GM18502 (cell line): ENCODE measurements around the gene HTR4.

Experiments used
- ATAC-seq: cut with Tn5 transposase; IDR thresholded peaks from one replicate; pipeline ENCODE4 v1.9.1; 2021; ENCODE audit warnings: mild to moderate bottlenecking; ENCODE audit not compliant: unreplicated experiment, poor library complexity

Gene HTR4

GRCh38 chr5:148665431-148665830 lies 11.1 kb upstream of the HTR4 start:
- no peak for ATAC-seq

DNA sequence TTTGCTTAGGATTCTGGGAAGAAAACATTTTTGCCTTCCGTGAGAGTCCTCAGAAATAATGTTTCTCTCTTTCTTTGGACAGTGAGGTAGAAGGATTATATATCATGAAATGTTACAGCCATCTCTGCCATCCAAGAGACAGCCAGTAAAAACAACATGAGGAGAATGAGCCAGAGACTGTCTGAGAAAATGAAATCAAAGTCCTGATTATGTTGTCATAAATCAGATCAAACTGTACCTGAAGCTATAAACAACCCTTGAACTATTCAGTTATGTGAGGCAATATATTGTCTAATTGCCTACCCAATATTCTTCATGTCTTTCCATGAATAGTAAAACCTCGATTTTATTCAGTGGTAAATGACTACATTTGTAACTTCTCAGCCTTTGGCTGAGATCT lies 9.2 kb upstream of the HTR4 start:
- ATAC-seq, result no peak

GRCh38 chr5:148660346-148660660 lies 6.0 kb upstream of the HTR4 start:
- ATAC-seq, result no peak

DNA sequence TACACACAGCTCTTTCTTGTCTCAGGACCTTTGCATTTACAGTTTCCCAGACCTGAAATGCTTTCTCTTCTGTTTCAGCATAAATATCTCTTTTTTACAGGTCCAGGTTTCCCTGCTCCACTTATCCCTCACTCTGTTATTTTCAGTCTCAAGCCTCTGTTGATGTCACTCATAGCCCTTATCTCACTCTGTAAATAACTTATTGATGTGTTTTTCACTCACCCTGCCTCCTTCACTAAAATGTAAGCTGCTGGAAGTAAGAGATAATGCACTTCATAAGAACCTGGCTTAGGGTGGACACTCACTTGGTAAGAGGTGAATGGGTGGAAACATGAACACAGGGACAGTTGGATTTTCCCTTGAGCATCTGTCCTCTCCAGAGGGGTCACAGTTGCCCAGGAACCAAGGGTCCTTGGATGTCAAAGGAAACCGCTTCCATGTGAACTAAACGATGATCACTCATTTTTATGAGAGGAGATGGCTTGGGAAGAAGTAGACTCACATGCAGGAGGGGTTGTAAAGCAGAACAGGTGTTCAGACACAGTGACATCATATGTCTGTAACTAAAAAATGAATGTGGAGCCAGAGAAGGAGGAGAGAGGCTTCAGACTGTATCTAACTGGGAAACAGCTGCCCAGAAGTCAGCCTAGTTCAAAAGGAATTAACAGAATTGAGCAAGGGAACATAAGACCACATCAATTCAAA lies 5.5 kb upstream of the HTR4 start:
- ATAC-seq, result no peak

DNA sequence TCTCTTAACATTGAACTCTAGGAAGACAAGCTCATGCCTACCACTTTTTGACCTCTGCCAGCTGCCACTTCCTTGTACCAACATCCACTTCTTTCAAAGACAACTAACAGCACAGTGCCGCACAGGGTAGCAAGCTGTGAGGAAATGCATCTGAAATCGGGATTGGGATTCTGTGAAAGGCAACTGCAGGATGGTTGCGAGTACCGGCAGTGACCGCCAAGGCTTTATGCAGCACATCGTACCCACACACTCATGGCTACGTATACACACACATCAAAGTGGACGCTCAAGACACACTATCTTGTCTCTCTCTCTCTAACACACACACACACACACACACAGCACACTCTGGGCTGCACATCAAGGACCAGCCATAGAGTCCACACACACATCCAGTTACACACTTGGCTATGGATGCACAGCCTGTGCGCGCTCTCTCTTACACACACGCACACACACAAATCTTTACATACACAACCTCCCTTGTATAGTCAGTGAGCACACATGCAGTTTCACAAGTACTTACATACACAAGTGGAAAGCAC lies 964 bp downstream of the HTR4 start:
- no peak for ATAC-seq

- no peak for ATAC-seq
Observed at GRCh38 chr5:148651528-148651927, 2.8 kb downstream of the HTR4 start.

GRCh38 chr5:148645527-148645926 lies 8.8 kb downstream of the HTR4 start:
- ATAC-seq, result no peak

GRCh38 chr5:148641735-148642134 lies 12.6 kb downstream of the HTR4 start:
- no peak for ATAC-seq

GRCh38 chr5:148640471-148640870 lies 13.9 kb downstream of the HTR4 start:
- no peak for ATAC-seq

GRCh38 chr5:148639081-148639480 lies 15.2 kb downstream of the HTR4 start:
- ATAC-seq, result no peak

GRCh38 chr5:148636353-148636752 lies 18.0 kb downstream of the HTR4 start:
- ATAC-seq, result no peak

- no peak for ATAC-seq
Observed at GRCh38 chr5:148635321-148636083, 18.8 kb downstream of the HTR4 start.

GRCh38 chr5:148633067-148633377 lies 21.3 kb downstream of the HTR4 start:
- no peak for ATAC-seq

DNA sequence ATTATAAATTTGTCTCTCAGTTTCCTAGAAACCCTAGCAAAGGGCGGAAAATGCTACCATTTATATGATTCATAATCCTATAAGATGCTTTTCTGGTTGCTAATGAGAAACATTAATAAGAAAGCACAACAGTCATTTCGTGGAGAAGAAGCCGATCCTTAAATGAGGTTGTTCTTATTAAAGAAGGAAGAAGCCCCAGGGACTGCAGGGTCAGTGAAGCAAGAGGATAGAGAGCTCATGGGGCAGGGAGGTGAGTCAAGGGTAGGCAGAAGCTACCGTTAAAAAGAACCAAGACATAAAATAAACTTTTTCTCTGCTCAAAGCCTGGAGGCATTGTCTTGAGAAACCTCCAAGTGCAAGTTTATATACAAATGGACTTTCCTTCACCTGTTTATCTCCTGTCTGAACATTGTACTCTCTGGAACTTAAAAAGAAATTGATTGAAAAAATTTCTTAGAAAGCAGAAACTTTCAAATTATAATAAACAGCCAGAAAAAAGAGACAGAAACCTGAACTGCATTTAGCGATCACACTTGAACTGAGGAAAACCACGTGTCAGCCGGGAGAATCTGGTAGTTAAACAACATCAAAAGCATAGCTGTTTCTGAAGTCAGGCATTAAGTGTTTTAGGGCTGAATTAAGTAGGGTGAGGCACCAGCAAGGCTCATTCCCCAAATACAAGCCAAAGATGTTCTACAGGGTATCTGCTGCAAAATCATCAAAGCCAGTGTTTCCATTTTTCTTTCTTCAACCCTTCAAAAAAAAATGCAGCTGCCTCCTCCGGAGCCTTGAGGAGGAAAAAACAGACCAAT lies 21.9 kb downstream of the HTR4 start:
- no peak for ATAC-seq

DNA sequence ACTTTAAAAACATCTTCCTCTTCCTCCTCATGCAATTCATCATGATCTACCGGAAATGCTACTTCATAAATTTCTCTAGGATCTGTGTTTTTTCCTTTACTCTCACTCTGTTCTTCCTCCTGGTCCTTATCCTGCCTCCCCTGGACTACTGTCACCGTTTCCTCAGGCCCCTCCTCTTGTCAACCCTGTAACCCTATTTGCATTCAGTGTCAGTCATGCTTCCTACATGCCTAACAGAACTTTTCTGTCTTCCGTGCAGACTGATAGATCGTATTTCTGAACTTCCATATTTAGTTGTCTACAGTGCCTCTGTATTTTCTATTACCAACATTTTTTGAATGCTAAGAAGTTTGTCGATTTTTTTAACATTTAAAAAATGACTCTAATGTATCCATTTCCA lies 27.3 kb downstream of the HTR4 start:
- ATAC-seq, result no peak

DNA sequence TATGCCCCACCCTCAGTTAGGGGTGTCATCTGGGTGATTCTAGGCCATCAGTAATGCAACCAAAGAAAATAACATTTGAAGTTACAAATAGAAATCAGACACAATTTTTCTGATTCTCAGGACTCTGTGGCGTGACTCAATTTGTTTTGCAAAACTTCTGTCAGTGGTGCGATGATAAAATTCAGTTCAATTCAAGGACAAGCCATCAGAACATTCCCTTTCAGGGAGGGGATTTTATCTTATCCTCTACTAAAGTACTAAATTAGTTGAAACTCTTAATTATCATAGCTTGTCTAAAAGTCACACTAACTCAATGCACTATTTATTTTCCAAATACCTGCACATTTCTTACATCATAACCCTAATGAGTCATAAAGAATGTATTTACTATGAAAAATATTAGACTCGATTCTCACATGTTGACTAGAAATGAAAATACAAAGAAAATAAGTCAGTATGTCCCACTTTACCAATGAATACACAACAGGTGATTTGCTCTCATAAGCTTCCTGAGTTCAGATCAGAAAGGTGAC lies 28.2 kb downstream of the HTR4 start:
- ATAC-seq, result no peak

GRCh38 chr5:148625250-148625649 lies 29.1 kb downstream of the HTR4 start:
- no peak for ATAC-seq

DNA sequence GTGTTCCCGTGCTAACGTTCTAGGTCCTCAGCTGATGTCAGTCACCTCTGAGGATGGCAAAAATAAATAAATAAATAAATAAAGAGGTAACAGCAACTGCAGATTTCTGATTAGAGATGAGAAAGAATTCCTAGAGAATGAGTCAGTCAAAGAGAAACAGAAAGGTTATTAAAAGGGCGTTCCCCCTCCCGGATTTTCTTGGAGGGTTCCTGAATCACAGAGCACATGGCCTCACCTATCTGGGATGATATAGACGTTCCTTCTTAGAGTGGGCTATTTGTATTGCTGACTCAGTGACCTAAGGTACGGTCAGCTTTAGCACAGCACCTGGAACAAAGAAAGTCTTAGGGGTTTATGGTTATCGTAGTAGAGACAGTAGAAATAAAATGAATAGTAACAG lies 30.6 kb downstream of the HTR4 start:
- no peak for ATAC-seq

GRCh38 chr5:148623101-148623500 lies 31.2 kb downstream of the HTR4 start:
- no peak for ATAC-seq

DNA sequence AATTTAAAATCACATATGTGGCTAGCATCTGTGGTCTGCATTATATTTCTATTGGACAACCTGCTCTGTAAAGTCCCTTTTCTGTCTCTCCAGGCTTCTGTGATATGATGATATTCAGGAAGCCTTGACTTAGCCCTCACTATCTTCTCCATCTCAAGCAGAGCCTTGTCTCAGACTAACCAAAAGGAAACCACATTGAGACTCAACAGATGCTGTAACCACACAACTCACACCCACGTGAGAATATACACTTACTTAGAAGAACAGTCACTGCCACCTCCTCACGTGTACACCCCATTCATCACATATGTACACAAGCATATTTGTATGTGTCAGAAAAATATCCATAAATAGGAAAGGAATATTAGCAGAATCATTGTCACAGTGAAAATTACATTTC lies 33.6 kb downstream of the HTR4 start:
- peak; percentile 96 for ATAC-seq

GRCh38 chr5:148620091-148620490 lies 34.2 kb downstream of the HTR4 start:
- ATAC-seq, result no peak
